GM21390 (cell line): ENCODE measurements around the gene WDR86.

Source experiments
- ATAC-seq: cut with Tn5 transposase; IDR thresholded peaks from one replicate; pipeline ENCODE4 v1.9.1; 2021; ENCODE audit not compliant: unreplicated experiment

Gene WDR86

DNA sequence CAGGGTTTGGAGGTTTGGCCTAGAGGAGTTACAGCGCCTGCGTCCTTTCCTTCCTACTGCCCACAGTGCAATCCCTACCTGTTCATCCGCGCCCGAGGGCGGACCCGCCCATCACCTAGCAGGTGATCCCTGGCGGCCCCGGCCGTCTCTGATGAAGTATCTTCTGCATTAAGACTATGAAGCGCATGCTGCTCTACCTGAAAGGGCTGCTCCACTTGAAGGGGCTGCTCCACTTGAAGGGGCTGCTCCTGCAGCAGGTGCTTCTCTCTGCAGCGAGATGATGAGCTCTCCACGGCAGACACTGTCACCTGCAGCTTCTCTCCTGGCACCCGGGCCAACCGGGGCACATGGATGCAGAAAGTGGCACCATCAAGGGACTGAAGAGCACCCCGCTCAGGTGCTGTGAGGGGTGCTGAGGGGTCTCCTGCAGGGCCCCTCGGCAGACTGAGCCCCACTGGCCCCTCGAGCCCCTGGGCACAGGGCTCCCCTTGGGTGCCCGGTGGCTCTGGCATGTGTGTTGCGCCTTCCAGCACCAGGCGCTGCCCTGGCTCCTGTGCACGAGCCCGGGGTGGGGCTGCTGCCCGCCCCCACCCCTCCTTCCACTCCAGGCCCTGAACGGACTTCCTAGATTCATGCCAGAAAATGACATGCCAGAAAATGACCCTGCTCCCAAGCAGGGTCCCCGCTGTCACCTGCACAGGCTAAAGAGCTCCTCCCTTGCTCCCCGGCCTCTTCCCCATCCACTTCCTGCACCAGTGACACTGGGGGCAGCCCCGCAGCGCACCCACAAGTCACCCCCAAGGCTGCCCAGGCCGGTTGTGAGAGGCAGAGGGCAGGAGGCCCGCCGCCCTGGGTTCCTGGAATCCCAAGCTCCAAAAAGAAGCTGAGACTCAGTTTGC is 29.4 kb downstream of the WDR86 start:
- ATAC-seq, result no peak

DNA sequence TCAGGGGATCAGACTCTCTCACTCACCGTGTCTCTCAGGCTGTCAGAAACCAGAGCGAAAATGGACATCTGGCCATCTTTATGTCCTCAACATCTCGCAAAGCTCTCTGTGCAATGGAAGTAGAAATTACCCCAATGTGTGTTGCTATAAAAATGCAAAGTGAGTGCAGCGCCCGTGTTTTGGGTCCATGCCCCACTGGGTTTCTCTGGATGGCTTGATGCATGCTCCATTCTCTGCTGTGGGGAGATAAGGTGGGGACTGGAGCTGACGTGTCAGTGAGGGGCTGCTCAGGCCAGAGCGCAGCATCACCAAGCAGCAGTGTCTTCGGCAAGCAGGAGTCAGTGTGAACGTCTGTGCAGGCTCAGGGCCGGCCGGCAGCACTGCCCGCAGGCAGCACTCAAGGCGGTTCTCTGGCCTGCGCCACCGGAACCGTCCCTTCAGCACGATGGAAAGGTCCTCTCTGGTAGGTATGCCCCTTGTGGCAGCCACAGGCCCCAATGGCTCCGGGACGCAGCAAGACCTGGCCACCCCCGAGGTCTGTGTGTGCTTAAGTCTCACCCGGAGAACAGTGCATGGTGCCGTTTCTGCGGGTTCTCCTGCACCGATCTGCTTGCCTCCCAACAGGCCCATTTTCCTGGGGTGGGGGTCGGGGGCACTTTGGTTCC is 30.2 kb downstream of the WDR86 start:
- ATAC-seq, result no peak

DNA sequence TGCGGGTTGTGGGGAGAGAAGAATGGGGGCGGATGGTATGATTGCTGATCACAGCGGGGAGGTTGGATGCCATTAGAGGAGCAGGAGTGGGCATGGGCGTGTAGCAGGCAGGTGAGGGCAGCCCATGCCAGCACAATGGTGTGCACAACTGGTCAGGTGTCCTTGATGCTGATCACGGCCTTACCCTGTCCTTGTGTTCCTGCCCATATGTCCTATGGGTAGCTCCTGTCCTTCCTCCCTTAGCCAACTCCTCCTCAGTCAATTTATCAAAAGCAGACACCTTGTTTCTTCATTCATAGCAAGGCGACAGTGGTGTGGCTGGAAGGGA is 30.7 kb downstream of the WDR86 start:
- ATAC-seq, result no peak

DNA sequence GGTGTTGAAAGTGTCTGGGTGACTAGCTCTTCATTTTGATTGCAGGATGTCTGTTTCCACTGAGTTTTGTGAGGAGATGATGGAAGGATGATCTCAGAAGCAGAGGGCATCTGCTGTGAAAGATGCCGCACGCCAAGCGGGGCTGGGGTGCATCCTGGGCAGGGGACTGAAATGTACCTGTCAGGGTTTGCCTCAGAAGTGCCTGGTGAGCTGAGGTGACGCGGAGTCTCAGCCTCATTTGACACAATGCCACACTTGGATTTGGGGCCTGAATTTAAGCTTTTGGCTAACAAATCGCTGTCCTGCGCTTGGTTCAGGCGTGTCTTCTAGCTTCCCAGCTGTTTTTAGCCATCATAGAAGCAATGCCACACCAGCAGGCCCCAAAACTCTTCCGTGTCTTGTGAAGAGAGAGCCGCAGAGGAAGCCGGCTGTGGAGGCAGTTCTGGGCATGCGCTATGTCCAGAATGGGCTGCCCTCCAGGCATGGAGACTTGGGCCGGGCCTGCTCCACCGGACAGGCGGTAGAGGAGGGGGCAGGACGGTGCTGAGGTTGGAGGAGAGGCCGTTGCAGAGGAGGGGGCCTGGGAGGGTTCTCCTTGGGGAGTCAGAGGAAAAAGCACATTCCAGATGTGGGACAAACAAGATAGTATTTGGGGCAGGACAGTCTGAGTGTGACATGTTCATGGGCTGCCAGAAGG is 31.2 kb downstream of the WDR86 start:
- no peak for ATAC-seq

DNA sequence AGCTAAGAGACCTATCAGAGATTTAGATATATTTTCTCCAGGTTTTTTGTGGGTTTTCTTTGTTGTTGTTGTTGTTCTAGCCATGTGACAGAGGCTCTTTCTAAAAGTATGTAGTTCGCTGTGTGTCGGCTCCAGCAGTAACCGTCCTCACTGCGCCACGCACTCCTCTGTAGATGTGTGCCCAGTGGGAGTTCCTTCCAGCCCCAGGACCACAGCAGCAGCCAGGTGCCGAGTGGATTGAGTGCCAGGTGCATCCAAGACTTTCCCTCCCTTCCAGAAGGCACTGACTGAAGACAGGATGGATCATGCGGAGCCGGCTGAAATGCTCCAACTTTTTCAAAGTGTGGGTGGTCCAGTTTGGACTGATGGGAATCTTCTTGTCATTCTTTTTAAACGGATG is 31.8 kb downstream of the WDR86 start:
- ATAC-seq, result no peak

DNA sequence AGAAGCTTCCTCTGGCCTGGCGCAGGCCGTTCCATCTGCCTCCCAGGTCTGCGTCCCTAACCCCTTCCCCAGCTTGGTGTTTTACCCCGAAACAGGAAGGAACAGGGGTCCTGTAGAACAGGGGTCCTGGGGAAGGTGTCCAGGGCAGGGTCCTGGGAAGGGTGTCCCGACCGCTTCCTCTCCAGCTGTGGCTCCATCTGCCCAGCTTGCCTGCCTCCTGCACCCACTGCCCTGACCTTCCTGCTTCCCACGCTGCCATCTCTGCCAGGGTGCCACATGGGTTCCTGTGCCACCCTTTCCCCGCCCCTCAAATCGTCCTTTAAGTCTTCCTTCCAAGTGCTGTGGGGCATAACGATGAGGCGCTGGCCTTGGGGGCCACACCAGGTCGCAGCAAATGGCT is 32.4 kb downstream of the WDR86 start:
- no peak for ATAC-seq

DNA sequence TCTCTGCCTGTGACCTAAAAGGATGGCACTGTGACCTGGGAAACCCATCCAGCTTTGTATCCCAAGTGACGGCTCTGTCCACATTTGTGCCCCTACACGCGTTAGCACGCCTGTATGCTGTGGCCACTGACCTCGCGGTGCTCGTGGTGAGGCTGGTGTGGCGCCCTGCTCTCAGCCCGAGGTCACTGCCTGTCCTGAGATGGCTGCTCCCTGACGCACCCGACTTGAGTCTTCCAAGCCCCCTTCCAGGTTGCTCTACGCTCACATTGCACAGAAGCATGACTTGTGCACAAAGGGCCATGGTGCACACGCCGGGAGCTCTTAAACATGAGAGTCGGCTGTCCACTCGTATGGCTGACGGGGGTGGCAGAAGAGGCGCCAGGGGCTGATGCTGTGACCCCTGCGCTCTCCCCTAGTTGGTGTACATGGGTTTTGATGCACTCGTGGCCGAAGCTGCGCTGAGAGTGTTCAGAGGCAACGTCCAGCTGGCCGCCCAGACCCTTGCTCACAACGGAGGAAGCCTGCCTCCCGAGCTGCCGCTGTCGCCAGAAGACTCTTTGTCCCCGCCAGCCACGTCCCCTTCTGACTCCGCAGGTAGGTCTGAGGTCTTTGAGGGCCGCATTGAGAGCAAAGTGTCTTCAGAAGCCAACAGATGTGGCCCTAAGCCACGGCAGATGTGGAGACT is 33.5 kb downstream of the WDR86 start:
- no peak for ATAC-seq

DNA sequence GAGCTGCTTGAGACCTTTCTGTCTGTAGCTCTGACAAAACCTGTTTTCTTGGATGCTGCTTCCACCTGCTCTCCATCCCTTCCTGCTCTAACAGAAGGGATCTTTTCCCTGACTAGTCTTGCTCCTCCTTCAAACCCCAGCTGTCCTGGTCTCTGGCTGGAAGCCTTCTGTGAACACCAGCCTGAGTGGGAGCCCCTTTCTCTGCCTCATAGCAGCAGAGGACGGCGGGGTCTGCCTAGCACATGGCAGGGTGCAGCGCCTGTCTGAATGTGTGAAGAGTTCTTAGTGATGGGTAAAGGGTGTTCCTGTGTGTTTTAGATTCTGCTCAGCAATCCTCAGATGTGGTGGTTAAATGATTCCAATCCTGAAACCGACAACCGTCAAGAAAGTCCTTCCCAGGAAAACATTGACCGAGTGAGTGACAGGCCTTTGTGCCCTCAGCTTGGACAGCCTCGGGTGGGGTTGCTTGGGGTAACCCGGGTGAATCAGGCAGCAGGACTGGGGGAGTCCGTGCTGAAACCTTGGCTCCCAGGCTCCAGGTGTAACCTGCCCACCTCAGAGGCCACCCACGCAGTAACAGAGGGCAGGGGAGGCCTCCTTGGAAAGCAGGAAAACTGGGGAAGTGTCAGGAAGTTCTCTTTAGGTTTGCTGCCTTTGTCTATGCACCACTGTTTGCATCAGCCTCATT is 34.2 kb downstream of the WDR86 start:
- no peak for ATAC-seq

DNA sequence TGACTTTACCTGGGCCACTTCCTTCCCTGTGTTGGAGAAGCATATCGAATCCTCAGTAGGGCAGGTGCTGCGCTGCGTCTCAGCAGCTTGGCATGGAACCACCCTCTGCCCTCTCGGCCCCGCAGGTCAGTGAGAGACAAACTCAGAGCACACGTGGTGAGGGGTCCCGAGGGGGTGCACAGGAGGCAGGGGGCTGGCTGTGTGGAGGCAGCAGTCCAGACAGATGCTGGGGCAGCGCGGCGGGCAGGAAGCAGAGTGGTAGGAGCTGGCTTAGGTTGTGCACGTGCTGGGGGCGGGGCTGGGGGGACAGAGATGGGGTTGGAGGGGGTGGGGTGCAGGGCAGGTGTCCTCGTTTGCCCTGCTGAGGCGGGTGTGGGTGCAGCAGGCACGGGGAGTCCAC is 35.1 kb downstream of the WDR86 start:
- ATAC-seq, result no peak

DNA sequence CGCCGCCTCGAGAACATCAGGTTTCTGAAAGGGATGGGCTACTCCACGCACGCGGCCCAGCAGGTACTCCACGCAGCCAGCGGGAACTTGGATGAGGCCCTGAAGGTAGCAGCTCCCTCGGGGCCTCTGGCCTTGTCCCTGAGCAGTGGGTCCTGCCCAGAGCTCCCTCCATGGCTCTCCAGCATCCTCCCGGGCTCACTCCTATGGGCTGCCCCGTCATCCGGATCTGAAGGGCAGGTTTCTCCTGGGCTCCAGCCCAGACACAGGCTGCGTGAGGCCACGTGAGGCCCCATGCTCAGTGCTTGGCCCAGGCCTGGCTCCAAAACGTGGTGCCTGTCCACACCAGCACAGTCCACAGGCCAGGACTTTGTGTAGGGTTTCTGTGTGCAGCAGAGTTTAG is 35.7 kb downstream of the WDR86 start:
- ATAC-seq, result no peak

DNA sequence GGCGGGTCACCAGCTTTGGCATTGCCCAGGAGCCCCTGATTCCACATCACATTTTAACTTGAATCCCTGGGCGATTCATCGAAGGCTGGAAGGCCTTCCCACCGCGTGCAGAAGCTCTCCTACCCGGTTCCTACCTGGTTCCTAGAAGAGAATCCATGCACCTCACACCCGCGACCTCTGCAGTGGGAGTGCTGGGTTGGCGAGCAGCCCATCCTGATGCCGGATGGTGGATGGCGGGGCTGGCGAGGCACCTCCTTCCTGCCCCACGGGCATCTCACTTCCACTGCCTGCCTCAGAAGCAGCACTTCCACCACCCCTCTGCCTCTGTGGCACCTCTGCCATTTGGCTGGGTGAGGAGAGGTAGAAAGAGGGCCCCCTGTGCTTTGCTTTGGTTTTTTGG is 36.2 kb downstream of the WDR86 start:
- ATAC-seq, result no peak

DNA sequence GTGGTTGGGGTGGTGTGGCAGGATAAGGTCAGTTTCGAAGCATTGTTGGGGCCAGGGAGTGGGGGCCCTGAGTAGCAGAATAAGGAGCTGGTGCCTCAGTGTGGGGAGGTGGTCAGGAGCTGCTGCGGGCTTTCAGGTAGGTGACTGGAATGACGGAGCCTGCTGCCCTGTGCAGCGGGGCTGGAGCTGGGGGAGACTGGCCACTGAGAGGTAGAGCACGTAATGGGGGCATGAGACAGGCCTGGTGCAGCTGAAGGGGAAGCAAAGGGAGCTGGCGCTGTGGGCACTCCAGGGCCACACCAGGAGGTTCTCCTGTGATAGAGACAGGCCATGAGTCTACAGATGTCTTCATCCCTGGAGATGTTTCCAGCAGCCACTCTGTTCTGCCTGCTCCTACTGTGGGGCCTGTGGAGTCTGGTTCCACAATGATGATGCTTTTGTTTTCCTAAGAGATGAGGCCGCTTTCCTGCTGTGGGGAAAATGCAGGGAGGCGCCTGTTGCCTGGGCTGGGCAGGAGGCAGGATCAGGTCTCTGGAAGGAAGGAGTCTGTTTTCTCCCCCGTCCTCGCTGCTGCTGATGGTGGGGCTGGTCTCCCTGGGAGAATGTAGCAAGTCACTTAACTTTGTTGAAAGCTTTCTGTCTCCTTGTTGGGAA is 37.1 kb downstream of the WDR86 start:
- no peak for ATAC-seq

DNA sequence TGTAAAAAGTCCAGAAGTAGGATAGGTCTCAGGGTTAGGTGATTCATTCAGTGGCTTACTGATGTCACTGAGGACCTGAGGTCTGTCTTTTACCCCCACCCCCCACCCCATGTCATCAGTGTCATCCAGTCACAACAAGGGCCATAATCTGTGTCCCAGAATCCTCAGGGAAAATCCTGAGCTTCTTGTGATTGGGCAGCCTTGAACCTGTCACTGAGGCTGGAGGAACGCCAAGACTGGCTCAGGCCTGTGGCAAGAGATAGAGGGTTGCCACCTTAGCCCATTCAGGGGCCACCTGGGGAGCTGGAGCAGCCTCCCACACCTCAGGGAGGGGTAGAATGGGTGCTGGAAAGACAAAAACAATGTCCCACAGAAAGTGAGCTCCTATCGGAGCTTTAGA is 38.6 kb downstream of the WDR86 start:
- no peak for ATAC-seq

DNA sequence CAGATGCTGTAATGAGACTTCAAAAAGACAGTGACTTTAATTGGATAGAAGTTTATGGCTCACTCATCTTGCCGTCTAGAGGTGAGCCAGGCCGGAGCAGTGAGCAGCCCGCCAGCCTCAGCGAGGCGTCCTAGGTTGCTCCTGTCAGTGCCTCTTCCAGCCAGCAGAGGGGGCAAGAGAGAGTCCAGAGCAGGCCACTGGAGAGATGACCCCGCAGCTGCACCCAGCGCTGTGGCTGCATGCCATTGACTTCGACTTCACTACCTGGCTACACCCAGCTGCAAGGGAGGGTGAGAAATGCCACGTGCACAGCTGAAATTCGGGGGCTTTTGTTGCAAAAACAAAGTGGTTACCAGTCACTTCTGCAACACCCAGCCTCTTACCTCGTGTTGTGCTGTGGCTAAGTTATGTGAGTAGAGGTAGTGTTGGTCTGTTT is 41.7 kb downstream of the WDR86 start:
- peak; percentile 93 for ATAC-seq

DNA sequence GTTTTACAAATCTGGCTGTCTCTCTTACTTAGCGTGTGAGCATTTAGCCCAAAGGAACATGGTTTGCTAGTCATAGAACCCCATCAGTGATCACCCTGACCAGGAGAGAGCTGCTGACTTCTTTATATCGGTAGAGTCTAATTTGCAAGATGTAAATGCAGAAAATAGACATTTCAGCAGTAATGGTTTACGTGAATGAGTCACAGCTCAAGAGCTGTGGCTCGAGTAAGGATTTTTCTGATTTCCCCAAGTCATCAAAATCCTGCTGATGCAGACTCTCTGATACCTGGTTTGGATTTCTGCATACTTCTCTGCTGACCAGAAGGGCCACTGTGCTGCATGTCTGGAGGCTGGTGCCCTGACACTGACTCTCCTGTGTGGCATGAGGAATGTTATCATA is 42.6 kb downstream of the WDR86 start:
- no peak for ATAC-seq

DNA sequence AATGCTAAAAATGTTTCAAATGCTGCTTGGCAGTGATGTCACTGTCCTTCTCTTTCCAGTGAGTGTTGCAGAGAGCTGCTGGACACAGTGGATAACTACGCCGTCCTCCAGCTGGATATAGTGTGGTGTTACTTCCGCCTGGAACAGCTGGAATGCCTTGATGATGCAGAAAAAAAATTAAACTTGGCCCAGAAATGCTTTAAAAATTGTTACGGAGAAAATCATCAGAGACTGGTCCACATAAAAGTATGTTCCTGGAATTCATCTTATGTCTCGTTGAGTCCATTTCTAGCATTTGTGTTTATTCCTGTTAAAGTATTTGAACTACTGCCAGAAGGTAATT is 43.0 kb downstream of the WDR86 start:
- no peak for ATAC-seq

DNA sequence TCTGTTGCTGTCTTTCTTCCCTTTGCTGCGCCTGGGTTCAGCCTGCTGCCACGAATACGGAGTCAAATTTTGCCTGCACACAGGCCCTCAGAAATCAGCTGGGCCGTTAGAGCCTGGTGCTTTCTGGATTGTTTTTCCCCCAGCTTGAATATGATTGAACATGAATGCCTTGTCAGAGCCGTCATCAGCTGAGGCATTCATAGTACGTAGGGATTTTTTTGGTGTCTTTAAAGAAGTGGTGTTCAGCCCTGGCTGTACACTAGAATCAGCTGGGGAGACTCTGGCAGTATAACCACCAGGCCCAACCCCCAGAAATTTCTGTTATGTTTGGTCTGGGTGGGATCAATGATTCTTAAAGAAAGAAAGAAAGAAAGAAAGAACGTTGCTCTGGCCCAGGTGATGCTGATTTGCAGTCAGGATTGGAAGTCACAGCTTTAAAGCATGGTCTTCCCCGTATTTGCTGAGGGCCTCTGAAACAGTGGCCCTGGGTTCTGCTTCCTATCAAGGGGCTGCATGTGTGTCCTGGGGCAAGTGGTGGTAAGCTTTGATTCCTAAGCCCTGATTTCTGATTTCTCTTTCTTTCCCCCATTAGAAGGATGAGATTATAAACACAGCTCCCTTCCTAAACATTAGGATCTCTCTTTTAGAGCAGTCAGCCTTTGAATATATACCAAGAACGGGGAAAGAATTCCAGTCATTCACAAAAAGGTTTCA is 43.5 kb downstream of the WDR86 start:
- no peak for ATAC-seq

DNA sequence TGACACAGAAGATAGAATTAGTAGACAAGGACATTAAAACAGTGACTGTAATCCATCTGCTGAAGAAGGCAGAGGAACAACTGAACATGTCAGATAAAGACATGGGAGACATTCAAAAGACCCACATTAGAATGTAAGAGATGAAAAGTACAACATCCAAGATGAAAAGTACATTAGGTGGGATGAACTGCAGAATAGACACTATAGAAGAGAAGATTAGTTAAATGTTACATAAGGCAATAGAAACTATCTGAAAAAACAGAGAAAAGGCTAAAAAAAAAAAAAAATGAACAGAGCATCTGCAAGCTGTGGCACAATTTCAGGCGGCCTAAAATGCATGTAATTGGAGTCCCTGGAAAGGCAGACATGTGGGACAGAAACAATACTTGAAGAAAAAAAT is 46.7 kb downstream of the WDR86 start:
- no peak for ATAC-seq

DNA sequence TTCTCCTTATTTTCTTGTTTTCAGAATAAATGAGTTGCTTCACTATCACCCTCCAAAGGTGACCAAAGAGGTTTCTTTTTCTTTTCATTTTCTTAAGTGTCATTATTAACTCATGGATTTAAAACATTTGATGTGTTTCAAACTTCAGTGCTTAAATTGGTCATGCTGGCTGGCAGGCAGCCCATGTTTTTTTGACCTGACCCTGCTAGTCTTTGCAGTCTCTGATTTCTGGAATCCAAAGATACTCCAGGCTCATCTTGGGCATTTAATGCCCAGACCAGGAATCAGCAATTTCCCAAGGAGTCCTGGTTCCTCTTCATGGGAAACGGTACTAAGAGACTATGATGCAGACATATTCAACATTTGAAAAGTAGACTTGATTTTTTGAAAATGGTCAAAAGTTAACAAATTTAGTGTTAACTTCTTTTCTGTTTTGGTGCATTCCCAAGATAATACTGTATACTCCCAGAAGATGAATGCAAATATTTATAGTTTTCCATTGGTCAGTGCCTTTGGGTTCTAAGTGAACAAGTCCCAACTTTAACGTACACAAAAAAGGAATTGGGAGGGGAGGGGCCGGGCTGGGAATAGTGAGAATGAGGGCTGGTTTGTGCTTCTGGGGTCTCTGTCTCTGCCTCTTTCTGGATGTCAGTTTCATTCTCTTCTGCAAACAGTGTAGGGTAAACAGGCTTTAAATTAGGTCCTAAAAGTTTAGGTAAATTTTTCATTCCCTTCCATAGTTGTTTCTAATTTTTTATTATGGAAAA is 48.5 kb downstream of the WDR86 start:
- ATAC-seq, result no peak
